ENCODE measurements around the gene BTN1A1.

DNA sequence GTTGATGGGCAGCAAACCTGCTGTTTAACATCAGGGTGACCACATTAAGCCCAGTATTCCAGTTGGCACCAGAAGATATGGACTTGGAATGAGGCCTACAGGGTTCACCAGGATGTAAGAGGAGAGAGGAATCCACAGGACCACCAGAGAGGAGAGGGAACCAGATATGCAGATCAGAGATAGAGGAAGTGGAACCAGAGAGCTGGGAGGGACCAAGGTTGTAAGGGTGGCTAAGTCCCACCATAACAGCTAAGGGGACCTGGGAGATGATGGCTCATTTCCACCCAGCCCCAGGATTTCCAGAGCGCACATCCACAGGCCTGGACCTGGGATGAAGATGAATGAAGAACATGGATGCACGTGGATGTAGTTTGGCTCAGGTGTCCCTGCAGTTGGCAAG, 31.3 kb upstream of the BTN1A1 start:
- TF ChIP-seq, protein P1, sequence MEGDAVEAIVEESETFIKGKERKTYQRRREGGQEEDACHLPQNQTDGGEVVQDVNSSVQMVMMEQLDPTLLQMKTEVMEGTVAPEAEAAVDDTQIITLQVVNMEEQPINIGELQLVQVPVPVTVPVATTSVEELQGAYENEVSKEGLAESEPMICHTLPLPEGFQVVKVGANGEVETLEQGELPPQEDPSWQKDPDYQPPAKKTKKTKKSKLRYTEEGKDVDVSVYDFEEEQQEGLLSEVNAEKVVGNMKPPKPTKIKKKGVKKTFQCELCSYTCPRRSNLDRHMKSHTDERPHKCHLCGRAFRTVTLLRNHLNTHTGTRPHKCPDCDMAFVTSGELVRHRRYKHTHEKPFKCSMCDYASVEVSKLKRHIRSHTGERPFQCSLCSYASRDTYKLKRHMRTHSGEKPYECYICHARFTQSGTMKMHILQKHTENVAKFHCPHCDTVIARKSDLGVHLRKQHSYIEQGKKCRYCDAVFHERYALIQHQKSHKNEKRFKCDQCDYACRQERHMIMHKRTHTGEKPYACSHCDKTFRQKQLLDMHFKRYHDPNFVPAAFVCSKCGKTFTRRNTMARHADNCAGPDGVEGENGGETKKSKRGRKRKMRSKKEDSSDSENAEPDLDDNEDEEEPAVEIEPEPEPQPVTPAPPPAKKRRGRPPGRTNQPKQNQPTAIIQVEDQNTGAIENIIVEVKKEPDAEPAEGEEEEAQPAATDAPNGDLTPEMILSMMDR (IDR thresholded peaks at IDR 0.05), result no peak
- TF ChIP-seq POLR2AphosphoS5 (IDR thresholded peaks at IDR 0.05), result no peak

Data from upper lobe of left lung (tissue), 4 donors.